Measurements from ENCODE around the gene ZBTB44.

Gene ZBTB44

DNA sequence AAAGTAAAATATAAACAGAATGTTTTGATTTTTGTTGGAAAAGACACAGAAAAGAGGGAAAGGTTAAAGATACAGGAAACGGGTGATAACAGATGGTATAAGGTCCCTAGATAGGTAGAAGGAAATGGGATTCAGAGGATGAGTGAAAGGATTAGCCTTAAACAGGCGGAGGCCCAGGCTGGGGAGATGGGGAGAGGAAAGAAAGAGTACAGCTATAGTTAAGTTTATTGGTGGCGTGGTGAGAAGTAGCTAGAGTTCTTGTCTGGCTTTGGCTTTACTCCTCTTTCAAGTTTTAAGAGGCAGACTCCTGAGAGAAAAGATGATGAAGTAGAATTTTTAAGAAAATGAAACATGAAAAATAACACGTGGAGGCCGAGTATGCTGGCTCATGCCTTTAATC, 13.7 kb downstream of the ZBTB44 start:
- Histone ChIP-seq H4K91ac (ENCODE audit: low read length) (no peak overlapping the region), H3K79me1 (replicated peaks; ENCODE audit: low read length, poor library complexity, severe bottlenecking) (peaks cover 26% of the 10 kb centered on the region), H4K8ac (ENCODE audit: low read length) (no peak overlapping the region), H2AFZ (ENCODE audit: low read depth, low read length) (no peak overlapping the region), H3K4me2 (ENCODE audit: low read length, poor library complexity, severe bottlenecking) (no peak overlapping the region), H3K9ac (ENCODE audit: low read length) (no peak overlapping the region), H3K4me3 (ENCODE audit: insufficient read depth in 1 of 2, low read depth in 1 of 2, low read length in 2 of 2) (no peak overlapping the region), H2AK5ac (ENCODE audit: low read length, severe bottlenecking) (no peak overlapping the region), H3K9me3 (ENCODE audit: control insufficient read depth, low read length) (no peaks in the 10 kb centered on the region), H3K27me3 (ENCODE audit: control insufficient read depth in 1 of 2, insufficient read depth in 1 of 2, low read length in 2 of 2) (no peaks in the 10 kb centered on the region), H3K18ac (ENCODE audit: low read depth in 1 of 2, low read length in 2 of 2) (no peak overlapping the region), H3K4me1 (ENCODE audit: control insufficient read depth, insufficient read depth, low read depth, low read length) (peaks cover 2% of the 10 kb centered on the region), H2BK120ac (ENCODE audit: low read depth, low read length) (no peak overlapping the region), H3K27ac (ENCODE audit: low read length, poor library complexity, severe bottlenecking) (no peak overlapping the region), H3K4ac (ENCODE audit: low read depth in 1 of 2, low read length in 2 of 2) (no peak overlapping the region), H2BK5ac (ENCODE audit: low read depth, low read length, poor library complexity, severe bottlenecking) (no peak overlapping the region), H3K23ac (ENCODE audit: low read length in 2 of 2) (no peak overlapping the region), H3K36me3 (ENCODE audit: control insufficient read depth in 1 of 2, insufficient read depth in 2 of 2, low read depth in 1 of 2, low read length in 2 of 2) (peaks cover 5 to 6% of the 10 kb centered on the region in 2 experiments), H2BK12ac (ENCODE audit: low read length in 2 of 2) (no peak overlapping the region), H2BK15ac (ENCODE audit: low read depth, poor library complexity, severe bottlenecking) (no peak overlapping the region), H3K14ac (ENCODE audit: low read length in 2 of 2) (no peak overlapping the region)
- WGBS, result 92% methylated on average over 5 of the region's 5 CpGs
- DNase-seq, result no peak

DNA sequence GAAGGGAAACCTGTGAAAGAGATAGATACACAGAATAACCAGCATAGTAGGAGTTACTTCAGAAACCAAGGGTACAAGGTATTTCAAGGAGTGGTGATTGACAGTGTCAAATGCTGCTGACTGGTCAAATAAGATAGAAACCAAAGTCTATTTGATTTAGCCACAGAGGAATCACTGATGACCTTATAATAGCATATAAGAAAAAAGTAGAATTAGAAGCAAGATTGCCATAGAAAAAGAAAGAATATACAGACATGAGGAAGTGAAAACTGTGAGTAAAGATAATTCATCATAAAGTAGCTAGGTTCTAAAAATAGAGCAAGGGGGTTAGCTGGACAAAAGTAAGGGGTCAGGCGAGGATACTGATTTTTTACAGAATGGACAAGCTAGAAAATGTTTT, 14.2 kb downstream of the ZBTB44 start:
- no peak overlapping the region for H2BK5ac ChIP-seq (ENCODE audit: low read depth, low read length, poor library complexity, severe bottlenecking)
- H2AK5ac ChIP-seq (ENCODE audit: low read length, severe bottlenecking), result no peak overlapping the region
- no peak overlapping the region for H4K8ac ChIP-seq (ENCODE audit: low read length)
- H3K36me3 ChIP-seq (ENCODE audit: control insufficient read depth in 1 of 2, insufficient read depth in 2 of 2, low read depth in 1 of 2, low read length in 2 of 2), result peaks cover 5 to 9% of the 10 kb centered on the region in 2 experiments
- no peak overlapping the region for H4K91ac ChIP-seq (ENCODE audit: low read length)
- no peak overlapping the region for H3K4me2 ChIP-seq (ENCODE audit: low read length, poor library complexity, severe bottlenecking)
- H3K23ac ChIP-seq (ENCODE audit: low read length in 2 of 2), result no peak overlapping the region
- no peak overlapping the region for H3K18ac ChIP-seq (ENCODE audit: low read depth in 1 of 2, low read length in 2 of 2)
- H3K14ac ChIP-seq (ENCODE audit: low read length in 2 of 2), result no peak overlapping the region
- H2BK12ac ChIP-seq (ENCODE audit: low read length in 2 of 2), result no peak overlapping the region
- H2BK15ac ChIP-seq (ENCODE audit: low read depth, poor library complexity, severe bottlenecking), result no peak overlapping the region
- H3K9me3 ChIP-seq (ENCODE audit: control insufficient read depth, low read length), result no peaks in the 10 kb centered on the region
- H3K4me1 ChIP-seq (ENCODE audit: control insufficient read depth, insufficient read depth, low read depth, low read length), result peaks cover 2% of the 10 kb centered on the region
- no peaks in the 10 kb centered on the region for H3K27me3 ChIP-seq (ENCODE audit: control insufficient read depth in 1 of 2, insufficient read depth in 1 of 2, low read length in 2 of 2)
- H3K79me1 ChIP-seq (replicated peaks; ENCODE audit: low read length, poor library complexity, severe bottlenecking), result peaks cover 29% of the 10 kb centered on the region
- no CpG with 5 or more reads among the region's 1 CpG for WGBS
- no peak overlapping the region for H3K27ac ChIP-seq (ENCODE audit: low read length, poor library complexity, severe bottlenecking)
- no peak overlapping the region for H2BK120ac ChIP-seq (ENCODE audit: low read depth, low read length)
- no peak for DNase-seq
- no peak overlapping the region for H3K4me3 ChIP-seq (ENCODE audit: insufficient read depth in 1 of 2, low read depth in 1 of 2, low read length in 2 of 2)
- no peak overlapping the region for H3K9ac ChIP-seq (ENCODE audit: low read length)
- H2AFZ ChIP-seq (ENCODE audit: low read depth, low read length), result no peak overlapping the region
- no peak overlapping the region for H3K4ac ChIP-seq (ENCODE audit: low read depth in 1 of 2, low read length in 2 of 2)

DNA sequence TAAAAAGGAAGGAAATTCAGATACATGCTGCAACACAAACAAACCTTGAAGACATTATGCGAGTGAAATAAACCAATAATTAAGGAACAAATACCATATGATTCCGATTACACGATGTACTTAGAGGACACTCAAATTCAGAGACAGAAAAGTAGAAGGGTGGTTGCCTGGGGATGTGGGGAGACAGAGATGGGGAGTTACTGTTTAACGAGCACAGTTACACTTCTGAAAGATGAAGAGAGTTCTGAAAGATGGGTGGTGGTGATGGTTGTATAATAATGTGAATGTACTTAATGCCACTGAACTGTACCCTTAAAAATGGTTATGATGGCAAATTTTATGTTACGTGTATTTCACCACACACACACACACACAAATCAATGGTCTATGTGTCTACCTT, 14.7 kb downstream of the ZBTB44 start:
- Histone ChIP-seq H2BK12ac (ENCODE audit: low read length in 2 of 2) (no peak overlapping the region), H2BK5ac (ENCODE audit: low read depth, low read length, poor library complexity, severe bottlenecking) (no peak overlapping the region), H2AFZ (ENCODE audit: low read depth, low read length) (no peak overlapping the region), H3K27me3 (ENCODE audit: control insufficient read depth in 1 of 2, insufficient read depth in 1 of 2, low read length in 2 of 2) (no peaks in the 10 kb centered on the region), H3K4me2 (ENCODE audit: low read length, poor library complexity, severe bottlenecking) (no peak overlapping the region), H3K23ac (ENCODE audit: low read length in 2 of 2) (no peak overlapping the region), H3K36me3 (ENCODE audit: control insufficient read depth in 1 of 2, insufficient read depth in 2 of 2, low read depth in 1 of 2, low read length in 2 of 2) (peaks cover 5 to 9% of the 10 kb centered on the region in 2 experiments), H2AK5ac (ENCODE audit: low read length, severe bottlenecking) (no peak overlapping the region), H3K27ac (ENCODE audit: low read length, poor library complexity, severe bottlenecking) (no peak overlapping the region), H3K4me3 (ENCODE audit: insufficient read depth in 1 of 2, low read depth in 1 of 2, low read length in 2 of 2) (no peak overlapping the region), H3K9ac (ENCODE audit: low read length) (no peak overlapping the region), H3K14ac (ENCODE audit: low read length in 2 of 2) (no peak overlapping the region), H4K8ac (ENCODE audit: low read length) (no peak overlapping the region), H2BK15ac (ENCODE audit: low read depth, poor library complexity, severe bottlenecking) (no peak overlapping the region), H3K18ac (ENCODE audit: low read depth in 1 of 2, low read length in 2 of 2) (no peak overlapping the region), H2BK120ac (ENCODE audit: low read depth, low read length) (no peak overlapping the region), H3K4ac (ENCODE audit: low read depth in 1 of 2, low read length in 2 of 2) (no peak overlapping the region), H3K79me1 (replicated peaks; ENCODE audit: low read length, poor library complexity, severe bottlenecking) (peaks cover 31% of the 10 kb centered on the region), H4K91ac (ENCODE audit: low read length) (no peak overlapping the region), H3K4me1 (ENCODE audit: control insufficient read depth, insufficient read depth, low read depth, low read length) (peaks cover 2% of the 10 kb centered on the region), H3K9me3 (ENCODE audit: control insufficient read depth, low read length) (no peaks in the 10 kb centered on the region)
- WGBS, result 98% methylated on average over 4 of the region's 5 CpGs
- no peak for DNase-seq

DNA sequence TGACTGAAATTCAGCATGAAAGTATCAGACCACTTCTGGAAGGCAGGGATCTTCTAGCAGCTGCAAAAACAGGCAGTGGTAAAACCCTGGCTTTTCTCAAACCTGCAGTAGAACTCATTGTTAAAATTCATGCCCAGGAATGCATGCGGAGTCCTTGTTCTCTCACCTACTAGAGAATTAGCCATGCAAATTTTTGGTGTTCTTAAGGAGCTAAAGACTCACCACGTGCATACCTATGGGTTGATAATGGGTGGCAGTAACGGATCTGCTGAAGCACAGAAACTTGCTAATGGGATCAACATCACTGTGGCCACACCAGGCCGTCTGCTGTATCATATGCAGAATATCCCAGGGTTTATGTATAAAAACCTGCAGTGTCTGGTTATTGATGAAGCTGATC, 19.1 kb downstream of the ZBTB44 start:
- H3K4me2 ChIP-seq (ENCODE audit: low read length, poor library complexity, severe bottlenecking), result no peak overlapping the region
- no peak overlapping the region for H2AK5ac ChIP-seq (ENCODE audit: low read length, severe bottlenecking)
- H4K91ac ChIP-seq (ENCODE audit: low read length), result no peak overlapping the region
- peaks cover 29% of the 10 kb centered on the region for H3K79me1 ChIP-seq (replicated peaks; ENCODE audit: low read length, poor library complexity, severe bottlenecking)
- no peaks in the 10 kb centered on the region for H3K27me3 ChIP-seq (ENCODE audit: control insufficient read depth in 1 of 2, insufficient read depth in 1 of 2, low read length in 2 of 2)
- H3K27ac ChIP-seq (ENCODE audit: low read length, poor library complexity, severe bottlenecking), result no peak overlapping the region
- H3K4me1 ChIP-seq (ENCODE audit: control insufficient read depth, insufficient read depth, low read depth, low read length), result no peaks in the 10 kb centered on the region
- H2BK5ac ChIP-seq (ENCODE audit: low read depth, low read length, poor library complexity, severe bottlenecking), result no peak overlapping the region
- H3K18ac ChIP-seq (ENCODE audit: low read depth in 1 of 2, low read length in 2 of 2), result no peak overlapping the region
- H3K14ac ChIP-seq (ENCODE audit: low read length in 2 of 2), result no peak overlapping the region
- no peak overlapping the region for H3K4ac ChIP-seq (ENCODE audit: low read depth in 1 of 2, low read length in 2 of 2)
- H3K4me3 ChIP-seq (ENCODE audit: insufficient read depth in 1 of 2, low read depth in 1 of 2, low read length in 2 of 2), result no peak overlapping the region
- 73% methylated on average over 4 of the region's 4 CpGs for WGBS
- H3K9me3 ChIP-seq (ENCODE audit: control insufficient read depth, low read length), result no peaks in the 10 kb centered on the region
- no peak overlapping the region for H2AFZ ChIP-seq (ENCODE audit: low read depth, low read length)
- no peak overlapping the region for H3K9ac ChIP-seq (ENCODE audit: low read length)
- no peak overlapping the region for H4K8ac ChIP-seq (ENCODE audit: low read length)
- no peak overlapping the region for H2BK12ac ChIP-seq (ENCODE audit: low read length in 2 of 2)
- DNase-seq, result no peak
- no peak overlapping the region for H2BK15ac ChIP-seq (ENCODE audit: low read depth, poor library complexity, severe bottlenecking)
- no peak overlapping the region for H2BK120ac ChIP-seq (ENCODE audit: low read depth, low read length)
- H3K23ac ChIP-seq (ENCODE audit: low read length in 2 of 2), result no peak overlapping the region
- H3K36me3 ChIP-seq (ENCODE audit: control insufficient read depth in 1 of 2, insufficient read depth in 2 of 2, low read depth in 1 of 2, low read length in 2 of 2), result peaks cover 0 to 4% of the 10 kb centered on the region in 2 experiments

All from mesenchymal stem cell (in vitro differentiated cells and primary cell).